GM19463 (cell line): ENCODE data around the gene LMOD3.

Source experiments
- ATAC-seq: cut with Tn5 transposase; IDR thresholded peaks from one replicate; pipeline ENCODE4 v1.9.1; 2021; ENCODE audit warnings: mild to moderate bottlenecking, moderate library complexity; ENCODE audit not compliant: unreplicated experiment

LMOD3 gene

DNA sequence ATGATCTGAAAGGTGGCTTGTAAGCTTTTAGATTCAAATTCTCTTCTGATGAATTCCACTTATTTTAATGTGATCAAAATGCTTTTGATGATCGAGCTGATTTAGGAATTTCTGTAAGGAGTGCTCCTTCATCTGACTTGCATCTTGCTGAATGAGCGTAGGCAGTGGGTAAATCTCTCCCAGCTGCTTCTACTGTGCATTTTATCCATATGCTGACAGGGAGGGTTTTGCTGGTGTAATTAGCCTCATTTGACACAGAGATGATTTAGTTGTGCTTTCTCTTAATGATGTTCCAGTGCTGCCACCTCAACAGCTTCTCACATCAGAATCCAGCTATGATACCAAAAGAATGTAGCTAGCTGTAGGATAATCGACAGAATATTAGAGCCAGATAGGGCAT is 3.8 kb upstream of the LMOD3 start:
- no peak for ATAC-seq

DNA sequence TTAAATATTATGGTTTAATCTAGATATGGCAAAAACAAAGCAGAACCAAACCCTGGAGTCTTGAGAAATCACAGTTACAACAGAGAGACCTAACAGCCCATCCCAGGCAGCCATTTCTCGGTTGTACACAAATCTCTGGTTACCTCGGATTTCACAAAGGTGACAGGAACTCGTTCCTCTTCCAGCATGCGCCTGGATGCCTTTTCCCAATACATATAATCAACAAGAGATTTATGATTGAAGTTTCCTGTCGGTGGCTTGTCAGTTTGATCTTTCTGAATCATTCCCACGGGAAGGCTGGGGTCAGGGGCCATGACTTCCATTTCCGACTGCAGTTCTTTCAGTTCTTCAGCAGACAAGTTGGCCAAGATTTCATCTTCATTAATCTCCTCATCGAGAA is 445 bp downstream of the LMOD3 start:
- ATAC-seq = no peak

- no peak for ATAC-seq
Measured at GRCh38 chr3:69121513-69121912, 882 bp downstream of the LMOD3 start.

GRCh38 chr3:69120879-69121464 is 1.4 kb downstream of the LMOD3 start:
- ATAC-seq = peak; percentile 91

- no peak for ATAC-seq
Measured at GRCh38 chr3:69119681-69120080, 2.7 kb downstream of the LMOD3 start.

DNA sequence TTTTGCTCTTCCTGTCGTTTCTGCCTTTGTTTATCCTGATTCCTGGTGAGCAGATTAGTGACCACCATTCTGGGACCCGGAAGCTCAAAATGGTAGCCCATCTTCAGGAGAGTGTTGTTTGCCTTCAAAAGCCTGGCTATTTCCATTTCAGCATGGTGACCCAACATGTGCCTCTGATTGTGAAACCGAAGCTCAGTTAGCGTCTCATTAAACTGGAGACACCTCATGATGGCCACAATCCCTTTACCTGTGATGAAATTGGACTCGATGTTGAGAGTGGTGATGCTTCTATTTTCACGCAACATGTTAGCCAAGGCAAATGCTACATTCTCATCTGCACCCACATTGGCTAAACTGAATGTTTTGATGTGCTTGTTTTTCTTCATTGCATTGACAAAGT is 3.3 kb downstream of the LMOD3 start:
- ATAC-seq = no peak

DNA sequence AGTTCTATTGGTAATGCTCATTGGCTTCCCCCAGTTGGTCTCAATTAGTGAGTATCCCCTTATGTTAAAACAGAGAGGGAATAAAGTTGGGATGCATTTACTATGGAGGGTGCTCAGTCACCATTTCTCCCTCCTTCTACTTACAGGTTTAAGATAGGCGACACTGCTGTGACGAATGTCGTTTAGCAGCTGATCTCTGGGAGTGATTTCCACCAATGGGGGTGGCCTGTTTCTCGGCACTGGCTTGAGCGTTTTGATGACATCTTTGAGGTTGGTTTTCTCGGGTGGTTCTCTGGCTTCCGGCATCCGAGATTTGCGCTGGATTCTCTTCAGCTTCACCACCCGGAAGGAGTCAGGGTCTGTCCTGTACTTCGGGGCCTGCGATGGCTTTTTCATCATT is 3.8 kb downstream of the LMOD3 start:
- no peak for ATAC-seq

DNA sequence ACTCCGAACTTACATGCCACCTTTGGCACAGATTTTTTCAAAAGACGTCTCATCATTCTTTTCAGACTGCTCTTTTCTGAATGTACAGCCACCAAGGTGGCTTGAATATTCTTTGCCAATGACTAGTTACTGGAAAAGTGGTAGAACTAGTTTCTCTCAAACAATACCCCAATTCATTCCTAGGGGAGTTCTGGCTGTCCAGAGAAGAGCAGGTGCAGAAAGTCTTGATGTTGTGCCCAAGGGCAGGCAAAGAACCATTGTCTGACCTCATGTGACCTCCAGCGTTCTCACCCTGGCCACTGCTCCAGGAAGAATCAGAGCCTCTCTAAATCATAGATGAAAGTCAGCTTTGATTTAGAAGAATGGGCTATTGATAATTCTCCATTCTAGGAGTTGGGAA is 5.5 kb downstream of the LMOD3 start:
- no peak for ATAC-seq

DNA sequence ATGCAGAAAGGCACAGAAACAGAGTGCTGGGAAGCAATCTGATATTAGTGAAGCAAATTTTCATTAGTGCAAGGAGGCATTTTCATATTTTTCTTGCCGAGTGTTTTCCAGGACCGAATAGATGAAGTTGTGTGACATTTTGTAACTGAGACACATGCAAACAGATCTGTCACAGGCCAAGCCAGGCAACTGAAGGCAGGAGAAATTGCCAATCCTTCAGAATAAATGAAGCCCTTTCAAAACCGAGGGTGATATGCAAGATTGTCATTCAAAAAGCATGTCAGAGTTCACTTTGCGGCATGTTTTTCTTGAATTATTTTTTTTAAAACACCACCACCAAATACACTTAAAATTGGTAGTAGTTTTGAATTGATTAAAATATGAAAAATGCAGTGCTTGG is 6.2 kb downstream of the LMOD3 start:
- ATAC-seq = no peak

GRCh38 chr3:69115731-69116130 is 6.7 kb downstream of the LMOD3 start:
- ATAC-seq = no peak

DNA sequence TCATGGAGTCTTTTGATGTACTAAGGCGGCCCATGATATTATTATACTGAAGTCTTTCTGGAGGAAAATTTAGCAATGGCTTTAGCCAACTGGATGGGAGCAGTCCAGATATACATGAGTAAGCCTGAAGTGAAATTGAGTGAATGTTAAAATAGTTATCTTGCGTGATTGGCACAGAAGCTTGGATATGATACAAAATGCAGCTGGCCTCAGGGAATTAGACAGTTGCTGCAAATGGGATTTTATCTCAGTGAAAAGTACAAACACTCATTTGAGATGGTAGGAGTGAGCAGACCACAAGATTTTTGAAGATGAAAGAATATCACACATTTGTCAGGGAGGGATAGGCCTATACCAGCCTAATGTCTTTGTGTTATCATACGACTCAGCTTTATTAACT is 8.9 kb downstream of the LMOD3 start:
- ATAC-seq = no peak

- no peak for ATAC-seq
Measured at GRCh38 chr3:69110941-69111546, 11.4 kb downstream of the LMOD3 start.

DNA sequence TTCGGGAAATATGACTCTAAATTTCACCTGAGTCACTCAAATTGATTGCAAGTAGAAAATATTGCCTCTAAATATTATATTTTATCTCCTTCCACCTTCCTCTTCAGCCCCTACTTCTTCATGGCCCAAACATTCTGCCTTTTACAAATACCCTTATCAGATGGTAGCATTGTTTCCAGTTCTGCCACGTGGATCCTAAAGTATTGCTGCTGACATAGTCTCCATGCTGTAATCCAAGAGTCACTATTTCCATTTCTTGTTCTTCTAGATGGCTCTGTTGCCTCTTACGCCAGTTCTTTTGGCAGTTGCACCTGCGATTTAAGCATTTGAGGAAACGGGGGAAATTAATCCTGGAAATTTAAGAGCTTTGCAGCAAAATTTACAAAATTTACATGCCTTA is 13.6 kb downstream of the LMOD3 start:
- no peak for ATAC-seq

GRCh38 chr3:69107841-69108240 is 14.6 kb downstream of the LMOD3 start:
- ATAC-seq = no peak

DNA sequence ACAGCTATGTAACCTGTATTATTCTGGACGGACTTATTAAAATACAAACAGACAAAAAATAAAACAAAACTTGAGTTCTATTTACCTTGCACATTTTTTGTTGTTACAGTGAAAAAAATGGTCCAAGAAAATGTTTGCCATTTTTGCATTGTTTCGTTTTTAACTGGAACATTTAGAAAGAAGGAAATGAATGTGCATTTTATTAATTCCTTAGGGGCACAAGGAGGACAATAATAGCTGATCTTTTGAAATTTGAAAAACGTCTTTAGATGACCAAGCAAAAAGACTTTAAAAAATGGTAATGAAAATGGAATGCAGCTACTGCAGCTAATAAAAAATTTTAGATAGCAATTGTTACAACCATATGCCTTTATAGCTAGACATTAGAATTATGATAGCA is 17.1 kb downstream of the LMOD3 start:
- no peak for ATAC-seq

DNA sequence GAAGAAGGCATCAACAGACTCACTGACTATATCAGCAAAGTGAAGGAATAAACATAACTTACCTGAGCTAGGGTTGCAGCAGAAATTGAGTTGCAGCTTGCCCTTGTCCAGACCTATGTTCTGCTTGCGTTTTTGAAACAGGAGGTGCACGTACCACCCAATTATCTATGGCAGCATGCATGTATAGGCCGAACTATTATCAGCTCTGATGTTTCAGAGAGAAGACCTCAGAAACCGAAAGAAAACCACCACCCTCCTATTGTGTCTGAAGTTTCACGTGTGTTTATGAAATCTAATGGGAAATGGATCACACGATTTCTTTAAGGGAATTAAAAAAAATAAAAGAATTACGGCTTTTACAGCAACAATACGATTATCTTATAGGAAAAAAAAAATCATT is 17.8 kb downstream of the LMOD3 start:
- no peak for ATAC-seq

- no peak for ATAC-seq
Measured at GRCh38 chr3:69103123-69103522, 19.3 kb downstream of the LMOD3 start.

- ATAC-seq = no peak
Measured at GRCh38 chr3:69102384-69102783, 20.0 kb downstream of the LMOD3 start.

- ATAC-seq = no peak
Measured at GRCh38 chr3:69099576-69099975, 22.8 kb downstream of the LMOD3 start.

GRCh38 chr3:69097407-69098086 is 24.8 kb downstream of the LMOD3 start:
- no peak for ATAC-seq

- no peak for ATAC-seq
Measured at GRCh38 chr3:69096299-69096698, 26.1 kb downstream of the LMOD3 start.

DNA sequence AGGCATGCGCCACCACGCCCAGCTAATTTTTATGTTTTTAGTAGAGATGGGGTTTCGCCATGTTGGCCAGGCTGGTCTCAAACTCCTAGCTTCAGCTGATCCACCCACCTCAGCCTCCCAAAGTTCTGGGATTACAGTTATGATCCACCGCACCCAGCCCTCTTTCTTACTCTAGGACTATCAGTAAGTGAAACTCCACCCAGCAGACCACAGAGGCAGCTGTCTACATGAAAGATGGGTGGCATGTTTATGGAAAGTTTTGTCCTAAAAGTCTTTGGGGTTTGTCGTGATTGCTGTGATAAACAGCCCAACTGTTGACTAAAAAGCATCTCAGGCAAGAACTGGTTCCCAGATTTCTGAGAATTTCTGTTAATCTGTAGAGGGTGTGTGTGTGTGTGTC is 26.8 kb downstream of the LMOD3 start:
- no peak for ATAC-seq
